NOMO-1 treated with dmso at 0.1 percent for 144 hours (cell line): Measurements from ENCODE around the gene DDX21.
A peak's percentile ranks its signal among the peaks of the same experiment; 100 is the strongest.
"Not testable (repeated sequence)": the region's sequence is repeated elsewhere in the genome, so short reads cannot be mapped to it uniquely, and the experiment has no call there.

Source experiments
- DNase-seq: peaks from one replicate; lab custom pipeline; 2025; ENCODE audit not compliant: unreplicated experiment; lab: John Stamatoyannopoulos, UW

Gene DDX21

GRCh38 chr10:68987611-68988010 is 31.6 kb downstream of the DDX21 start:
- DNase-seq: no peak

GRCh38 chr10:68988530-68989316 is 32.8 kb downstream of the DDX21 start, which contains the start of gene KIFBP:
TSS of gene KIFBP (plus strand) at chr10:68988803. CDS start at chr10:68988833, 30 bp downstream.
- peak; percentile 94 for DNase-seq

DNA sequence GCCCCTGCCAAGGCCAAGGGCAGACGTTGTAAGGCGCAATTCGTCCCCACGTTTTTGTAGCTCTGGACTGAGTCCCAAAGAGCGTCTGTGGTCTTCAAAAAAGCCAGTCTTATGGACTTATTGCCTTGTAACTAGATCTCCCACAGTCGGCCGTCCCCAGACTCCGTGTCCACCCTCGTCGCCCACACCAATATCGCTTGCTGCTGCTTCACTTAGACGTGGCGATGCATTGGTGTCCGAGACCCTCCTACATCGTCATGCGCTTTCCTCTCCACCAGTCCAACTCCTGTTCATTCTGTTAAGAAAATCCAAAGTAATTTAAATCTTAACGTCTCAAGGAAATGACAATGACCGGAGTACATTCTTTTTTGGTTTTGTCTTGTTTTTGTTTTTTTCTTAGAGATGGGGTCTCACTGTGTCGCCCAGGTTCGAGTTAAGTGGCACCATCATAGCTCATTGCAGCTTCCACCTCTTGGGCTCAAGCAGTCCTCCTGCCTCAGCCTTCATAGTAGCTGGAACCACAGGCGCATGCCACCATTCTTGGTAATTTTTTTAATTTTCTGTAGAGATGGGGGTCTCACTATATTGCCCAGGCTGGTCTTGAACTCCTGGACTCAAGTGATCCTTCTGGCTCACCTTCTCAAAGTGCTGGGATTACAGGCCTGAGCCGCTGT is 33.5 kb downstream of the DDX21 start:
- DNase-seq: no peak

GRCh38 chr10:68992636-68993440 is 36.9 kb downstream of the DDX21 start:
- no peak for DNase-seq

GRCh38 chr10:68997211-68997610 is 41.2 kb downstream of the DDX21 start:
- no peak for DNase-seq

- peak; percentile 50 for DNase-seq
These were observed 48.9 kb downstream of the DDX21 start for GRCh38 chr10:69004821-69005220.

DNA sequence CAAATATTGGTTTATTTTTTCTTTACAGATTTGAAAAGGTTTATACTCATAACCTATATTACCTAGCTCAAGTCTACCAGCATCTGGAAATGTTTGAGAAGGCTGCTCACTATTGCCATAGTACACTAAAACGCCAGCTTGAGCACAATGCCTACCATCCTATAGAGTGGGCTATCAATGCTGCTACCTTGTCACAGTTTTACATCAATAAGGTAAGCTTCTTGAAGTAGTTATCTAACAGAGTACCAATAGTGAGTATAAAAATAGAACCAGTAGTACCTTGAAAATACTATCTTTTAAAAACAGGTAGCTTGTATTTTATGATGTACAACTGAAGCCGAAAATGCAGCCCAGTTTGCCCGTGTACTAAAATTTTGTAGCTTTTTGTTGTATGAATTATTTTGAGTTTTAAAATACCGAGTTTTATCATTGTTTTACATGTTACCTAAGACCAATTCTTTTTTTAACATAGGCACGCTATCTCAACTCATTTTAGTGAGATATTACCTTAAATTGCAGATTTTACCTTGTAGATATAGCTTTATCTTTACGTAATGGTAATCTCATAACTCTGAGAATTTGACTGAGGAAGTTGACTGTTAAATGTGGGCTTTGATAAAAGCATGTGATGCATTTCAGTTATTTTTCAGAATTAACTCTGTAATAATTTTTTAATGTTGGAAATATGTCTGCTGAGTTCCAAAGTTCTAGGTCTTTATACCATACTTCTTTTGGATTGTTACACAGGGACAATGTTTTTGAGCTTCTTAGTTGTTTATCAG is 49.9 kb downstream of the DDX21 start:
- no peak for DNase-seq

DNA sequence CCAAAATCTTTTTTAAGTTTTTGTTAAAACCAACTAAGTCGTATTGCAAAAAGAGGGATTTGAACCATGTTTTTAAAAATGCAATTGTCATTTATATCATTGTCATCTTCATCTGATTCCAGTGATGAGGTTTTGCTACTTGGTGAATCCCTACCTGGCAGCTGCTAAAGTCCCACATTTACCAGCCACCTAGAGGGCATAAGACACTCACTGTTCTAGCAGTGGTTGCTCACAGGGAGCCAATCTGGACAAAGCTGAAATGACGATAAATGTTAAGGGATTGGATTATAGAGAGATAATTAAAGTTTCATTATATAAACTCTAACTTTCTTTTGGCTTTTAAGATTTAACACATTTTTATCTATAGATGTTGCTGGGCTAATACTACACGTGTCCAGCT is 51.3 kb downstream of the DDX21 start:
- DNase-seq: peak; percentile 14

GRCh38 chr10:69009360-69009759 is 53.4 kb downstream of the DDX21 start:
- no peak for DNase-seq

DNA sequence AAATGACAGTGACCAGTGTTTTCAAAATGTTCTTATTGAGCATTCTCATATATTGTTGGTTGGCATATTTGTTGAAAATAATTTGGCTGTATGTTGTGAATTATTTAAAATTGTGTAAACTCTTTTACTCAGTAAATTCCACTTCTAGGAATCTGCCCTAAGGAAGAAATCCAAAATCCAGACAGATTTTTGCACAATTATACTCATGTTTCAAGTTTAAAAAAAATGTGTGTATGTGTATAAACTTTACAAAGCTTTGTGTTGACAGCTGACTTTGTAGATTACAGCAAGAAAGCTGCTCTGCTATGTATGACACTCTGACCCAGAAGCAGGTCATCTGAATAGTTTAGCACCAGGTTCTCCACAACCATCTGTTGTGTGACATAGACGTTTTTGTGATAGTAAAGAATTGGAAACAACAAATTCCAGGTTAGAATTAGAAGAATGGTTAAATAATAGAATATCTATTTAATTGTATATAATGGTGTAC is 54.2 kb downstream of the DDX21 start:
- no peak for DNase-seq

GRCh38 chr10:69012778-69013177 is 56.8 kb downstream of the DDX21 start:
- not testable (repeated sequence) for DNase-seq

- no peak for DNase-seq
These were observed 58.2 kb downstream of the DDX21 start for GRCh38 chr10:69014171-69014570.

- DNase-seq: no peak
These were observed 62.6 kb downstream of the DDX21 start for GRCh38 chr10:69018613-69019012.

DNA sequence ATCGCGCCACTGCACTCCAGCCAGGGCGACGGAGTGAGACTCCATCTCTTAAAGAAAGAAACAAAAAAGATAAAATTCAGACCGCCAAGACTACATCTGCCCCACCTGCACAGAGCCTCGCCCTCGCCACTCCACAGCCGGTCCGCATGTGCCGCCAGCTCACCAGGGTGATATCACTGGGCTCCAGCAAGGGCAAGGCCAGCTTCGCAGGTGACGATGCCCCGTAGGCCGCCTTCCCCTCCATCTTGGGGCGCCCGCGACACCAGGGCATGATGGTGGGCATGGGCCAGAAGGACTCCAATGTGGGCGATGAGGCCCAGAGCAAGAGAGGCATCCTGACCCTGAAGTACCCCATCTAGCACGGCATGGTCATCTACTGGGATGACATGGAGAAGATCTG is 66.6 kb downstream of the DDX21 start:
- no peak for DNase-seq

GRCh38 chr10:69025370-69025896 is 69.5 kb downstream of the DDX21 start:
- no peak for DNase-seq

DNA sequence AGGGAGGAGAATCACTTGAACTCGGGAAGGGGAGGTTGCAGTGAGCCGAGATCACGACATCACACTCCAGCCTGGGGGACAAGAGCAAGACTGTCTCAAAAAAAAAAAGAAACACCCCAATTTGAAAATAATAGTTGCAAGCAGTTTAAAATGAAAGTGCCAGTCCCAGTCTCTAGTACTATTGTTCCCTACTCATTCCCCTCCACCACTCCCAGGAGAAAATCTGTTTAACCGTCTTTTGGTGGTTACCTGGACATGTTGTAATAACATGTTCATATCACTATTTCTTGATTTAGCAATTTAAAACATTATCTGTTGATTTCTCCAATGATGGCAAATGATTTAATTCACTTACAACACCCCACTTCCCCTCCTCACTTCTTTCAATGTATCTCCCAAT is 77.3 kb downstream of the DDX21 start:
- no peak for DNase-seq
